Esophagus muscularis mucosa (tissue), 2 donors: ENCODE results near the gene SAP25.

Source experiments
- POLR2A ChIP-seq: fragments of 450-650 bp; IDR thresholded peaks from one replicate; pipeline ENCODE4 v1.6.1; 2017; ENCODE audit warnings: antibody characterized with exemption, moderate library complexity, mild to moderate bottlenecking, low read depth
- POLR2AphosphoS5 ChIP-seq, 2 donors: sonication (generic); formaldehyde crosslinking; IDR thresholded peaks; one replicate each; pipeline ENCODE4 v1.6.1; 2017; ENCODE audit warnings: antibody characterized with exemption in 2 of 2

DNA sequence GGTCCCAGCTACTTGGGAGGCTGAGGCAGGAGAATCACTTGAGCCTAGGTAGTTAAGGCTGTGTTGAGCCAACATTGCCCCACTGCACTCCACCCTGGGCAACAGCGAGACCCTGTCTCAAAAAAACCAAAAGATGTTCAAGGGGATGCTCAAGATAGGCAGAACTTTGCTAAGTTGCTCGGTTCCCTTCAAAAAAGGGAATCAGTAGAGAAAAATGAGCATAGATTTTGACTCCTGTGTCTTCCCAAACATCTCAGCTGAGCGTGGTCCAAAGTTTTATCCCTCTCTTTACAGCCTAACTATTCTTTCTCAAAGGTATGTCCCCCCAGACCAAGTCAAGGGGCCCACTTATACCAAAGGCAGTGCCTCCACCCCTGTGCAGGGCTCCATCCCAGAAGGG, 20.7 kb downstream of the SAP25 start:
- TF ChIP-seq POLR2AphosphoS5 (IDR thresholded peaks at IDR 0.05) = no peak
- no peak for TF ChIP-seq POLR2A
